ENCODE measurements around the gene EIF2D. TPM values are rescaled to one million over a fixed set of nuclear protein-coding genes. Genes with fewer than 3 reads are reported as not detected.
A peak's percentile ranks its signal among the peaks of the same experiment; 100 is the strongest.

The EIF2D gene
- total and polyA plus RNA-seq, 9 of the 15 experiments (the other 6 are each of a cell fraction or from before 2014, with no cell fraction given) = 81.1 to 138 (median 93.9) TPM

DNA sequence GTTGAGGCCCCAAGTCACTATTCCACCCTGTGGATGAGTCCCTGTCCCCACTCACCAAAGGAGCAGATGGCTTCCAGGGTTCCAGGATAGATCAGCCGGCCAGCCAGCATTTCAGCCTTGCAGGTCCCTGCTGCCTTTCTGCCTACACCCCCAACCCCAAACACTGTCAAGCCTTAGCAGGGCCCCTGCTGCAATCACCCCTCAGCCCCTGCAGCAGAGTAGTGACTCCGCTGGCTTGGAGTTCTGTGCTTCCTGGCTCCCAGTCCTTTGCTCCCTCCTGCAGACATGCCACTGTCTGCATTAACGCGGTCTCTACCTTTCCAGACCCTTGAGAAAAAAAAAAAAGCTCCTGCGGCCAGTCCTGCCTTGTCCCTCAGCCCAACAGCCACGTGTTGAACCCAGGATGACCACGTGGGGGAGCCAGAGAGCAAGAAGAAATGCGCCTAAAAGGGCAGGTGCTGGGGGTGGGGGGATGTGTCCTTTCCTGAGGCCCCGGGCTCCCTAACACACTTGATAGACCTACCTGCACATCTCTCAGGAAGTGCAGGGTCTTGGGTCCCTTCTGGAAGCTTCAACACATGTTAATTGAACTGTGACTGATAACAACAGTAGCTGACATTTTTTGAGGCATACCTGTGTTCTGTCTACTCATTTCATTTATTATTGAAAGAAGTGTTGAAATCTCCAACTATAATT is 67.6 kb downstream of the EIF2D start (continued):
- no peak for TF ChIP-seq ETV1 (tag; conservative IDR thresholded peaks at IDR 0.05; ENCODE audit: low read depth)
- TF ChIP-seq PHF8 (IDR thresholded peaks at IDR 0.05; ENCODE audit: borderline replicate concordance, low read length) = no peak
- TF ChIP-seq NFIC (IDR thresholded peaks at IDR 0.05) = no peak
- TF ChIP-seq USF2 (CRISPR knock-in tag; IDR thresholded peaks at IDR 0.05) = peak; percentile 72
- no peak for TF ChIP-seq SNAPC5 (CRISPR knock-in tag; IDR thresholded peaks at IDR 0.05)
- TF ChIP-seq STAT5B (CRISPR knock-in tag; IDR thresholded peaks at IDR 0.05) = no peak
- no peak for TF ChIP-seq HCFC1 (IDR thresholded peaks at IDR 0.05; ENCODE audit: low read depth, low read length)
- TF ChIP-seq ZNF57 (CRISPR knock-in tag; IDR thresholded peaks at IDR 0.05) = 0 out of 2 replicates have a peak, but pooled peaks have one; percentile 20
- TF ChIP-seq TAF9B (IDR thresholded peaks at IDR 0.05; ENCODE audit: partially characterized antibody) = no peak
- no peak for TF ChIP-seq RBM39 (optimal IDR thresholded peaks at IDR 0.05; ENCODE audit: low read depth, low read length)
- TF ChIP-seq FOXJ3 (CRISPR knock-in tag; IDR thresholded peaks at IDR 0.05) = no peak
- TF ChIP-seq, protein P1, sequence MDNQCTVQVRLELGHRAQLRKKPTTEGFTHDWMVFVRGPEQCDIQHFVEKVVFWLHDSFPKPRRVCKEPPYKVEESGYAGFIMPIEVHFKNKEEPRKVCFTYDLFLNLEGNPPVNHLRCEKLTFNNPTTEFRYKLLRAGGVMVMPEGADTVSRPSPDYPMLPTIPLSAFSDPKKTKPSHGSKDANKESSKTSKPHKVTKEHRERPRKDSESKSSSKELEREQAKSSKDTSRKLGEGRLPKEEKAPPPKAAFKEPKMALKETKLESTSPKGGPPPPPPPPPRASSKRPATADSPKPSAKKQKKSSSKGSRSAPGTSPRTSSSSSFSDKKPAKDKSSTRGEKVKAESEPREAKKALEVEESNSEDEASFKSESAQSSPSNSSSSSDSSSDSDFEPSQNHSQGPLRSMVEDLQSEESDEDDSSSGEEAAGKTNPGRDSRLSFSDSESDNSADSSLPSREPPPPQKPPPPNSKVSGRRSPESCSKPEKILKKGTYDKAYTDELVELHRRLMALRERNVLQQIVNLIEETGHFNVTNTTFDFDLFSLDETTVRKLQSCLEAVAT (IDR thresholded peaks at IDR 0.05) = no peak
- no peak for TF ChIP-seq SIRT6 (IDR thresholded peaks at IDR 0.05; ENCODE audit: low read depth, low read length)
- TF ChIP-seq IRF2 (CRISPR knock-in tag; IDR thresholded peaks at IDR 0.05) = no peak
- no peak for TF ChIP-seq ETS1 (conservative IDR thresholded peaks at IDR 0.05; ENCODE audit: control insufficient read depth, low read depth, low read length)
- TF ChIP-seq ZNF830 (CRISPR knock-in tag; IDR thresholded peaks at IDR 0.05) = no peak
- TF ChIP-seq FOXA1 (IDR thresholded peaks at IDR 0.05; ENCODE audit: borderline replicate concordance) = no peak
- peak; percentile 86 for TF ChIP-seq CREM (IDR thresholded peaks at IDR 0.05; ENCODE audit: low read depth)
- TF ChIP-seq PTTG1 (tag; IDR thresholded peaks at IDR 0.05; ENCODE audit: low read depth) = no peak
- TF ChIP-seq RNF2 (IDR thresholded peaks at IDR 0.05) = no peak
- TF ChIP-seq PCBP1 (IDR thresholded peaks at IDR 0.05; ENCODE audit: low read depth, low read length, poor library complexity, severe bottlenecking) = no peak
- TF ChIP-seq EZH2 (IDR thresholded peaks at IDR 0.05; ENCODE audit: borderline replicate concordance, low read depth, low read length) = no peak
- no peak for TF ChIP-seq ZBED1 (IDR thresholded peaks at IDR 0.05)
- TF ChIP-seq NR2C2 (CRISPR knock-in tag; IDR thresholded peaks at IDR 0.05) = no peak
- TF ChIP-seq NR2C2 (tag; IDR thresholded peaks at IDR 0.05) = no peak
- TF ChIP-seq NFXL1 (CRISPR knock-in tag; IDR thresholded peaks at IDR 0.05) = 0 out of 2 replicates have a peak, but pooled peaks have one; percentile 36
- TF ChIP-seq NCOA1 (IDR thresholded peaks at IDR 0.05; ENCODE audit: low read depth) = no peak
- TF ChIP-seq CEBPG (CRISPR knock-in tag; IDR thresholded peaks at IDR 0.05) = no peak
- no peak for TF ChIP-seq CEBPG (tag; conservative IDR thresholded peaks at IDR 0.05 in 1 of 2, IDR thresholded peaks at IDR 0.05 in 1 of 2)
